IgD-negative memory B cell (primary cell): Measurements from ENCODE around the gene OR6M1. TPM values are rescaled to one million over a fixed set of nuclear protein-coding genes. Genes with fewer than 3 reads are reported as not detected.
A peak's percentile ranks its signal among the peaks of the same experiment; 100 is the strongest.

Experiments used
- H3K27ac Mint-ChIP-seq, 3 donors: one replicate each; pipeline ENCODE4 v1.8.0; 2020 to 2022; ENCODE audit warnings: mild to moderate bottlenecking in 3 of 3, mixed read lengths in 3 of 3, moderate library complexity in 1 of 3
- H3K27me3 Mint-ChIP-seq: one replicate; pipeline ENCODE4 v1.8.0; 2021; ENCODE audit warnings: mixed read lengths
- H3K36me3 Mint-ChIP-seq: one replicate; pipeline ENCODE4 v1.8.0; 2020; ENCODE audit warnings: mild to moderate bottlenecking, mixed read lengths
- H3K4me1 Mint-ChIP-seq, 3 donors: one replicate each; pipeline ENCODE4 v1.8.0; 2020 to 2022; ENCODE audit warnings: mixed read lengths in 3 of 3, mild to moderate bottlenecking in 1 of 3
- H3K4me3 Mint-ChIP-seq, 4 donors: one replicate each; pipeline ENCODE4 v1.8.0; 2020 to 2022; ENCODE audit warnings: mild to moderate bottlenecking in 4 of 4, mixed read lengths in 4 of 4, moderate library complexity in 3 of 4
- H3K9me3 Mint-ChIP-seq, 3 donors: one replicate each; pipeline ENCODE4 v1.8.0; 2020 to 2021; ENCODE audit warnings: mixed read lengths in 3 of 3, mild to moderate bottlenecking in 1 of 3
- polyA plus RNA-seq: library from polyadenylated mRNA; unstranded; fragments of 300-500 nt; fragmentation: Illumina TruSeq; gene quantifications from one replicate; pipeline ENCODE4 v1.2.3, GENCODE V29; 2021

Gene OR6M1
- polyA plus RNA-seq, 1 donor from 2014 or later, result not detected

- Mint-ChIP-seq H3K27ac (peak overlapping the region in 1 of 3 donors; percentile 32), H3K4me1 (no peaks in the 10 kb centered on the region), H3K27me3 (peaks cover 1% of the 10 kb centered on the region), H3K36me3 (no peaks in the 10 kb centered on the region), H3K9me3 (peaks cover 0 to 5% (median 0%) of the 10 kb centered on the region in 3 donors), H3K4me3 (no peak overlapping the region)
These were observed 7.5 kb downstream of the OR6M1 start for GRCh38 chr11:123798513-123799252.

GRCh38 chr11:123798079-123798478 lies 8.1 kb downstream of the OR6M1 start:
- H3K4me1 Mint-ChIP-seq, result no peaks in the 10 kb centered on the region
- H3K9me3 Mint-ChIP-seq, result peaks cover 0 to 5% (median 0%) of the 10 kb centered on the region in 3 donors
- H3K27me3 Mint-ChIP-seq, result peaks cover 1% of the 10 kb centered on the region
- no peak overlapping the region for H3K27ac Mint-ChIP-seq
- H3K36me3 Mint-ChIP-seq, result no peaks in the 10 kb centered on the region
- no peak overlapping the region for H3K4me3 Mint-ChIP-seq

GRCh38 chr11:123797541-123797940 lies 8.6 kb downstream of the OR6M1 start:
- H3K9me3 Mint-ChIP-seq, result peaks cover 0 to 5% (median 0%) of the 10 kb centered on the region in 3 donors
- H3K4me3 Mint-ChIP-seq, result no peak overlapping the region
- H3K27ac Mint-ChIP-seq, result no peak overlapping the region
- H3K27me3 Mint-ChIP-seq, result peaks cover 1% of the 10 kb centered on the region
- no peaks in the 10 kb centered on the region for H3K36me3 Mint-ChIP-seq
- no peaks in the 10 kb centered on the region for H3K4me1 Mint-ChIP-seq

- Mint-ChIP-seq H3K36me3 (no peaks in the 10 kb centered on the region), H3K27ac (no peak overlapping the region), H3K4me3 (no peak overlapping the region), H3K9me3 (peaks cover 0 to 7% (median 0%) of the 10 kb centered on the region in 3 donors), H3K27me3 (peaks cover 1% of the 10 kb centered on the region), H3K4me1 (no peaks in the 10 kb centered on the region)
These were observed 9.0 kb downstream of the OR6M1 start for GRCh38 chr11:123797114-123797513.

- Mint-ChIP-seq H3K9me3 (peaks cover 0 to 6% (median 0%) of the 10 kb centered on the region in 3 donors), H3K4me1 (no peaks in the 10 kb centered on the region), H3K27me3 (peaks cover 1% of the 10 kb centered on the region), H3K4me3 (no peak overlapping the region), H3K27ac (no peak overlapping the region), H3K36me3 (no peaks in the 10 kb centered on the region)
These were observed 9.9 kb downstream of the OR6M1 start for GRCh38 chr11:123796226-123796625.

GRCh38 chr11:123783536-123783935 lies 22.6 kb downstream of the OR6M1 start:
- no peaks in the 10 kb centered on the region for H3K36me3 Mint-ChIP-seq
- no peaks in the 10 kb centered on the region for H3K4me1 Mint-ChIP-seq
- no peaks in the 10 kb centered on the region for H3K27me3 Mint-ChIP-seq
- H3K4me3 Mint-ChIP-seq, result no peak overlapping the region
- H3K9me3 Mint-ChIP-seq, result peaks cover 0 to 4% (median 2%) of the 10 kb centered on the region in 3 donors
- H3K27ac Mint-ChIP-seq, result no peak overlapping the region

GRCh38 chr11:123778511-123778910 lies 27.6 kb downstream of the OR6M1 start:
- no peaks in the 10 kb centered on the region for H3K36me3 Mint-ChIP-seq
- H3K9me3 Mint-ChIP-seq, result no peaks in the 10 kb centered on the region
- H3K4me3 Mint-ChIP-seq, result no peak overlapping the region
- H3K27me3 Mint-ChIP-seq, result no peaks in the 10 kb centered on the region
- H3K4me1 Mint-ChIP-seq, result peaks cover 0 to 3% (median 2%) of the 10 kb centered on the region in 3 donors
- no peak overlapping the region for H3K27ac Mint-ChIP-seq

- peaks cover 0 to 6% (median 2%) of the 10 kb centered on the region in 3 donors for H3K9me3 Mint-ChIP-seq
- no peaks in the 10 kb centered on the region for H3K36me3 Mint-ChIP-seq
- H3K4me1 Mint-ChIP-seq, result peaks cover 0 to 3% (median 2%) of the 10 kb centered on the region in 3 donors
- no peak overlapping the region for H3K4me3 Mint-ChIP-seq
- no peak overlapping the region for H3K27ac Mint-ChIP-seq
- peaks cover 2% of the 10 kb centered on the region for H3K27me3 Mint-ChIP-seq
These were observed 30.2 kb downstream of the OR6M1 start for GRCh38 chr11:123775715-123776549.

GRCh38 chr11:123775289-123775688 lies 30.9 kb downstream of the OR6M1 start:
- peaks cover 0 to 6% (median 2%) of the 10 kb centered on the region in 3 donors for H3K9me3 Mint-ChIP-seq
- no peak overlapping the region for H3K4me3 Mint-ChIP-seq
- peaks cover 0 to 3% (median 2%) of the 10 kb centered on the region in 3 donors for H3K4me1 Mint-ChIP-seq
- peaks cover 2% of the 10 kb centered on the region for H3K27me3 Mint-ChIP-seq
- no peaks in the 10 kb centered on the region for H3K36me3 Mint-ChIP-seq
- H3K27ac Mint-ChIP-seq, result no peak overlapping the region

GRCh38 chr11:123773959-123774358 lies 32.2 kb downstream of the OR6M1 start:
- peaks cover 0 to 6% (median 2%) of the 10 kb centered on the region in 3 donors for H3K9me3 Mint-ChIP-seq
- H3K4me1 Mint-ChIP-seq, result peaks cover 0 to 3% (median 2%) of the 10 kb centered on the region in 3 donors
- H3K36me3 Mint-ChIP-seq, result no peaks in the 10 kb centered on the region
- no peak overlapping the region for H3K27ac Mint-ChIP-seq
- peaks cover 2% of the 10 kb centered on the region for H3K27me3 Mint-ChIP-seq
- H3K4me3 Mint-ChIP-seq, result no peak overlapping the region

GRCh38 chr11:123773026-123773425 lies 33.1 kb downstream of the OR6M1 start:
- Mint-ChIP-seq H3K27ac (no peak overlapping the region), H3K27me3 (peaks cover 7% of the 10 kb centered on the region), H3K36me3 (no peaks in the 10 kb centered on the region), H3K9me3 (peaks cover 0 to 6% (median 2%) of the 10 kb centered on the region in 3 donors), H3K4me3 (no peak overlapping the region), H3K4me1 (peaks cover 0 to 3% (median 2%) of the 10 kb centered on the region in 3 donors)

GRCh38 chr11:123771664-123772063 lies 34.5 kb downstream of the OR6M1 start:
- peaks cover under 1 to 6% (median 2%) of the 10 kb centered on the region in 3 donors for H3K9me3 Mint-ChIP-seq
- peaks cover 0 to 3% (median 1%) of the 10 kb centered on the region in 3 donors for H3K4me1 Mint-ChIP-seq
- H3K4me3 Mint-ChIP-seq, result no peak overlapping the region
- peaks cover 1% of the 10 kb centered on the region for H3K36me3 Mint-ChIP-seq
- H3K27ac Mint-ChIP-seq, result no peak overlapping the region
- peaks cover 7% of the 10 kb centered on the region for H3K27me3 Mint-ChIP-seq

- Mint-ChIP-seq H3K36me3 (peaks cover 1% of the 10 kb centered on the region), H3K9me3 (peaks cover 2 to 6% (median 2%) of the 10 kb centered on the region in 3 donors), H3K4me1 (peaks cover 0 to 1% (median under 1%) of the 10 kb centered on the region in 3 donors), H3K4me3 (no peak overlapping the region), H3K27ac (peak overlapping the region in 1 of 3 donors; percentile 47), H3K27me3 (peaks cover 7% of the 10 kb centered on the region)
These were observed 35.4 kb downstream of the OR6M1 start for GRCh38 chr11:123770712-123771111.

GRCh38 chr11:123765601-123766000 lies 40.5 kb downstream of the OR6M1 start:
- H3K27ac Mint-ChIP-seq, result peak overlapping the region in 1 of 3 donors; percentile 55
- H3K36me3 Mint-ChIP-seq, result peaks cover 6% of the 10 kb centered on the region
- H3K9me3 Mint-ChIP-seq, result peaks cover 8 to 19% (median 14%) of the 10 kb centered on the region in 3 donors
- H3K4me3 Mint-ChIP-seq, result no peak overlapping the region
- H3K27me3 Mint-ChIP-seq, result peaks cover 5% of the 10 kb centered on the region
- peaks cover 0 to 1% (median 0%) of the 10 kb centered on the region in 3 donors for H3K4me1 Mint-ChIP-seq

GRCh38 chr11:123762422-123762821 lies 43.7 kb downstream of the OR6M1 start:
- Mint-ChIP-seq H3K27ac (no peak overlapping the region), H3K27me3 (peaks cover 1% of the 10 kb centered on the region), H3K4me3 (no peak overlapping the region), H3K36me3 (peaks cover 4% of the 10 kb centered on the region), H3K9me3 (peaks cover 8 to 19% (median 14%) of the 10 kb centered on the region in 3 donors), H3K4me1 (no peaks in the 10 kb centered on the region)
